HG02623 (cell line): Measurements from ENCODE around the gene TMED10.
A peak's percentile ranks its signal among the peaks of the same experiment; 100 is the strongest.

Experiments
- ATAC-seq: cut with Tn5 transposase; IDR thresholded peaks from one replicate; pipeline ENCODE4 v1.9.1; 2021; ENCODE audit warnings: moderate library complexity; ENCODE audit not compliant: unreplicated experiment

TMED10 gene

DNA sequence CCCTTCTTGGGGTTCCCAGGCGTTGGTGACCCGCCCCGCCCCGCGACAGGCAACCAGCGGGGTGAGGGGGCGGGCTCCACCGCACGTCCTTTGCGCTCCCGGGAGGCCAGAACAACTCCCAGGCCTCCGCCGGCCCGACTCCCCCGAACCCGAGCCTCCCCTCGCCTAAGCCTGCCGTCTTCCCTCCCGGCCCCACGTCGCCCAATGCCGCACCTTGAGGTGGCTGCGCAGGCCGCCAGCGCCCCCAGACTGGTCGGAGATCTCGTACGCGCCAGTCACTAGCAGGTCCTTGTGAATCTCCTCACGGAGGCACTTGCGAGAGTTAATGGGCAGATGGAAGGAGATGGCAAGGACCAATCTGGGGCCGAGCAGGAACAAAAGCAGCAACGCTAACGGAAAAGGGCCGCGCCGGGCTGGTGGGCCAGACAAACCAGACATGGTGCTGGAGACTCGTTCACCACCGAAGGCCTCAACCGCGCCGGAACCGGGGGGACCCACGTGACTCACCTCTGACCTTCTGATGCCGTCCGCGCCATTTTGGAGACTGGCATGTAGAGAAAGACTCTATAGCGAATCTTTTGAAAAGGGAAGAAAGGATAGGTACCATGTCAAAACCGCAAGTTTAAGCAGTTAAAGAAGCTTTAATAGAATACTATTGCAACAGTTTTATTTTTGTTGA, at the start of gene TMED10:
TSS of gene TMED10 (minus strand) at position 471 of the 679 bp plus-strand sequence. CDS start at position 438, 33 bp downstream.
- peak; percentile 60 for ATAC-seq

DNA sequence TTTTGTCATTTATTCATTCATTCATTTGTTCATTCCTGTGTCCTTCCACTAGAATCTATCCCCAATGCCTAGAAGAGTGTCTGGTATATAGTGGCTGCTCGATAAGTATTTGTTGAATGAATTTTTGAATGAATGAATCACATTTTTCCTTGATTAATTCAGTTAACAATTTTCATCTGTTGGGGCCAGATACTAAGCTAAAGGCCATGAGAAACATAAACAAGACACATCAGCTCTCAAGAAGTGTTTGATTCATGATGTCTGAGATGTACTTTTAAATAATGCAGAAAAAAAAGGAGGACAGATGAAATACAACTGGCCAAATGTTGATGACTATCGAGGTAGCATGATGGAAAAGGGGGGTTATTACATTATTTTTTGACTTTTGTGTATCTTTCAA, 48.1 kb upstream of the TMED10 start:
- ATAC-seq = no peak

DNA sequence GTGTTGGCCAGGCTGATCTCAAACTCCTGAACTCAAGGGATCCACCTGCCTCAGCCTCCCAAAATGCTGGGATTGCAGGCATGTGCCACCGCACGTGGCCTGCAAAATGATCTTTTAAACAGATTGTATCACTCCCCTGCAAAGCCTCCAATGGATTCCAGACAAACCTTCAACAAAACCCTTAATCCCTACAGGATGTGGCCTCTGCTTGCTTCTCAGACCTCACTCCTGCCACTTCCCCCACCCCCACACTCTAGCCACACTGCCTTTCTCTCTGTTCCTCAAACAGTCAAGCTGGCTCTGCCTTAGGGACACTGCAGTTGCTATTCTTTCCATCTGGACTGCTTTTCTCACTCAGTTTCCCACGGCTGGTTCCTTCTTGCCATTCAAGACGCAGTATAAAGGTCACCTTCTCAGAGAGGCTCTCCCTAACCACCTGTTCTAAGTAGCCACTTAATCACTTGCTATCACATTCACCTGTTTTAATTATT, 47.3 kb upstream of the TMED10 start:
- ATAC-seq = no peak

DNA sequence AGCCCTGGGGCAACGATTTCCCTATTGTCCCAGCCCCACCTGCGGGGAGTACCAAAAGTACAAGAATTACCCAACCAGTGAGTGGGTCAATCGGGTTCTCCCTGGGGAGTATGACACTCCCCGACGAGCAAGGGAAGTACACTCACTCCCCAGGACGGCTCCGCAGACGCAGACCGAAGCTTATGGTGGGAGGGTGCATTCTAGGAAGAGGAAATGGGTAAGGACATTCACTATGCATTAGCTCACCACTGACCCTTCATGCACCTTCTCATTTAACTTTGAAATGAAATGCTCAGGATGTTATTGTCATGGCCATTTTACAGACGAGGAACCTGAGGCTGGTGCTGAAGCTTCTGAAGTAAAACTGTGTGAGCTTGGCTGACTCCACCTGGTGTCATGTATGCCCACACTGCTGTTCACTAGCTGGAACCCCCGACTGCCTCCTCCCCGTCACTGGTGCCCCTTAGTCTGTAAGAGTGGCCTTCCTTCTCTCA, 45.8 kb upstream of the TMED10 start:
- no peak for ATAC-seq

DNA sequence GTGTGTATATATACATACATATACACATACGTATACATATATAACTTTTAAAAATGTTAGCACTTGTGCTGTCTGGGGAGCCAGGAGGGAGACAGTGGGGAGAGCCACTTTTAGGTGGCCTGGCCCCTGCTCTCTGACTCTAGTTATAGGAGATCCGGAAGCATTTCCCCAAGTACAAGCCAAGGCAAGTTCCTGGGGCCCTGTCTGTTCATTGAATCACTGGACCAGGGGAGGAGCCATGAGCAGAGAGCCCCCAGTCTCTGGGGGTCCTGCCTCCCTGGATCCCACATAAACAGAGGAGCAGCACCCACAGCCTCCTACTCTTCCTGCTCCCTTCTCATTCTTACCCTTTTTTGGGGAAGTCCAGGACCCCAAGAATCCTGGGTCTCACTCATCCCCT, 45.4 kb upstream of the TMED10 start:
- ATAC-seq = no peak

DNA sequence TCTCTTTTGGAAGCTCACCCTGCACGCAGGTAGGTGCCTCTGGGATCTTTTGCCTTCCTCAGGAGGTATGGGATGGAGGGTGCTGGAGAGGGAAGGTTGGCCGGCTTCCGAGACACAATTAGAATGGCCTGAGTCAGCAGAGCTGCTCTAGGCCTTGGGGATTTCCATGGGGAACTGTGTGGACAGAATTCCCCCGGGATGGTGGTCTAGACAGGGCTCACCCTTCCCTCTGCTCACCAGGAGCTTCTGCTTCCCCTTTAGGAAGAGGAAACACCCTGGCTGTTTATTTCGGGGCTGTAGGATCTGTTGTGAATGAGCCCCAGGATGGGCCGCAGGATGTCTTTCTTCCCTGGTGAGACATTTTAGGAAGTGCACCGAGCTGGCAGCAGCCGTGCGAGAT, 43.7 kb upstream of the TMED10 start:
- ATAC-seq = no peak

DNA sequence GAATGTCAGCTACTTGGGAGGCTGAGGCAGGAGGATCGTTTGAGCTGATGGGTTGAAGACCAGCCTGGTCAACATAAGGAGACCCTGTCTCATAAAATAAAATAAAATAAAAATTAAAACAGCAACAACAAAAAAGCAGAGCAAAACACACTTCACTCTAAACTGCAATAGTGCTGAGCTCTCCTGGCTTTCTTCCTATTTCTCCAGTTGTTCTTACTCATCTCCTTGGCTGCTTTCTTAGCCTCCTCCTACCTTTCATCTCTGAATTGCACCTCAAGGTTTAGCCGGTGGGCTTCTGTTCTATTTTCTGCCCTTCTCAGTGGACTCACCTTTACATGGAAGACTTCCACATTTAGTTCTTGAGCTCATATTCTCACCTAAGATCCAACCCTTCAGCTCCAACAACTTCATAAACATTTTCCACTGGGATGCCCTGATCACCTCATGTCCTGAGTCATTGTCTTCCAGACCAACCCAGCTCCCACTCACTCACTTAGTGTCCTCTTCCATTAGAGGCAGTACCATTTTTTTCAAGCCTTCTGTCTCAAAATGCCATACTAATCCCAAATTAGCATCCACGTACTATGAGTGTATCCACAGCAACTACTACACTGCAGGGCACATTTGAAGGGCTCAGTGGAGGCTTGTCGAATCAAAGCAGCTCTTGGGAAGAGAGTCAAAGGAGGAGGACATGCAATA, 41.2 kb upstream of the TMED10 start:
- no peak for ATAC-seq

DNA sequence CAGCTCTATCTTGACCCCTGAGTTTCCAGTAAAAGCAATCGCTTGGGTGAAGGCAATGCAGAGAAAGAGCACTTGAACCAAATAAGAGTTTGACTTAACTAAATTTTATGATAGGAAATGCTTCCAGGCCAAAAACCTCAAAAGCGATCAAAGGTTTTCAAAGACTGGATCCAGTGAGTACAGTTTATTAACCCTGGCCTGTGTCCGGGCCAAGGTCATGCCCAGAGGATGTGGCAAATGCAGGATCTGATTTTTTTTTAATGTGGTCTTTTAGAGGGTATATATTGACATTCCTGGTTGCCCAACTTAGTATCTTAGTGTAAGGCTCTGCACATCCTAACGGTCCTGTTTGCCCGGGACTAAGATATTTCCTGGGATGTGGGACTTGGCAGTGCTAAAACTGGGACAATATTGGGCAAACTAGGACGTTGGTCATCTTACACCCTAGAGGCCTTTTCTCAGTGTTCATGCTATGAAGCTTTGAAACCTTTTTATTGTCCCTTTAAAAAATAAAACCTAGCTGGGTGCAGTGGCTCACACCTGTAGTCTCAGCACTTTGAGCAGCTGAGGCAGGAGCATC, 40.1 kb upstream of the TMED10 start:
- no peak for ATAC-seq

DNA sequence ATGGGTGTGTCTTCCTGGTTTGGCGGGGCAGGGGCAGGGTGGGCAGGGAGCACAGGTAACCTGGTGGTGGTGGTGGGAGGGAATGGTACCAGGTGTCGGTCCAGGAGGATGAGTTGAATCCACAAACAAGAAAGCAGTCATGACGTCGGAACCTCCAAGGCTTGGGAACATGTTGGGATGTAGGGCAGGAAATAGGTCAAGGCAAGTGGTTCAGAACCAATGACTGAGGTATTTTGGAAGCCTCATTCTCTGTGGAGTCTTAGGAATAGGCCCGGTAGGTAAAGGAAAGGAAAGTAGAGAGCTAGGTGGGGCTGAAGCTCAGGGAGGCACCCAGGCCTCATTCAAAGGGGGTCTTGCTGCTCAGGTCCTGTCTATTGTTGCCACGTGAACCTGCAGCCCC, 39.1 kb upstream of the TMED10 start:
- no peak for ATAC-seq

DNA sequence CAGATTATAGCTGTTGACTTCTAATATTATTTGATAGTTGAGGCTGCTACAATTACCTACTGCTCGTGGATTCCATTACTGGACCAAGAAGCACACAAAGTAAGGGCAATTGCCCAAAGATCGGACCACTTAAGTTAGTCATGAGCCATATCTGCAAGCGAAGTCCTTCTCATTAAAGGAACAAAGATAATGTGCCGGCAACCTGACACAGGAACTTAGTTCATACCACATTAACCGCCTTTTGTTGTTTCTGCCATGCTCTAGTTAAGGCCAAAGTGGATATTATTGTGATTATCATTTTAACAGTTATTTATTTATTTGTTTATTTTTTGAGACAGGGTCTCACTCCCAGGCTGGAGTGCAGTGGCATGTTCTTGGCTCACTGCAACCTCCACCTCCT, 38.1 kb upstream of the TMED10 start:
- ATAC-seq = no peak

DNA sequence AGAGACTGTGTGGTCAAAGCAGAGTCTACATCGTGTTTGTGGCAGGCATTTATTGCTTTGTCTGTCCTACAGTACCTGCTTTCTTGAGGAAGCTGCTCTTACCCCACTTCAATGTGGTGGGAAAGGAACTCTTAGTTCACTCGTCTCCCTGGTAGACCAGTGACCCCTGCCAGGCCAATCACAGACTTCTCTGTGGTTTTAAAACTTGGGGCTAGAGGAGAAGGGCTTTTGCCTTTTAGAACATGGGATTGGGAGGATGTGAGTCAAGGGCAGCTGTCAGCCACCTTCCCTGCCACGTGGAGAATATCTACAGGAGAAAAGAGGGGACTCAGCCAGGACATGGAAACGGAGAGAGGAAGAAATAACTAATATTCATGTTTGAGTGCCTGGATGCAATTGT, 36.8 kb upstream of the TMED10 start:
- ATAC-seq = no peak

DNA sequence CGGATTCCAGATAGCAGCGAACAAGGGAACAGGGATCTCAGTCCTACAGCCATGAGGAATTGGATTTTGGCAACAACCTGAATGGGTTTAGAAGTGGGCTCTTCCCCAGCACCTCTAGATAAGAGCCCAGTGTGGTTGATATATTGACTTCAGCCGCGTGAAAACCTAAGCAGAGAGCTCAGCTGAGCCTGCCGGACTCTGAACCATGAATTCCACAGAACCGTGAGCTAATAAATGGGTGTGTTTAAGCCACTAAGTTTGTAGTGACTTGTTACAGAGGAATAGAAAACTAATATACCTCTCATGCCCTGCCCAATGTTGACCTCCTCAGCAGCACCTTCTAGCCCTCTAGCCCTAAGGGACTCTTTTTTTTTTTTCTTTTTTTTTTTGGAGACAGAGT, 32.4 kb upstream of the TMED10 start:
- no peak for ATAC-seq

DNA sequence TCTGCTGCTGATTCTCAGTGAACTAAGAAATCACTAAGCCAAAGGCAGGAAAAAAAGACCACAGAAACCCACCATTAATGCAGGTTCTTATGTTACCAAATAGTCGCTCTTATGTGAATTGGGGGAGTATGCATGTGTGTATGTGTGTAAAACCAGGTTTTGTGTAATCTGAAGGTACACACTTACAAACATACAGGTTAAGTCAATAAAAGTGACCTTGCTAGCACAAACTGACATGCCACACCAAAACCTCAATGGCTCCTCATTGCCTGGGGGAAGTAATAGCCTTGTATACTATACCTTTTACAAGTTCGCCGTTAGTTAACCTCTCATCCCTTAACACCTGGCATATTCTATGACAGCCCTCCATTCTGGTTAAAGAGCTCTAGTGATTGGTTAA, 29.8 kb upstream of the TMED10 start:
- ATAC-seq = no peak

DNA sequence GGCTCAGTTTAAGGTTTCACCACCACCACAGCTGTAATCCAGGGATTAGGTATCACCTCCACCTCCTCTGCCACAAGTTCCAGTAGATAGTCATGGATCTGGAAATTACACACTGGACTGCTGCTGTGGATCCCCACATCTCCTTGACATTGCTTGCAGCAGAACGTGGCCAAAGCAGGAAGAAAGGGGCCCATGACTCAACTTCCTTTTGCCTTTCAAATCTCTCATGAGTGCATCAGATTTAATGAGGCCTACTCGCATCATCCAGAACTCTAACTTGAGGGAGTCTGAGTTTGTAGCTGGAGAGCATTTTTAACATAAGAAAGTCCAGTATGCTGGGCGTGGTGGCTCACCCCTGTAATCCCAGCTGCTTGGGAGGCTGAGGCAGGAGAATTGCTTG, 29.2 kb upstream of the TMED10 start:
- ATAC-seq = no peak

DNA sequence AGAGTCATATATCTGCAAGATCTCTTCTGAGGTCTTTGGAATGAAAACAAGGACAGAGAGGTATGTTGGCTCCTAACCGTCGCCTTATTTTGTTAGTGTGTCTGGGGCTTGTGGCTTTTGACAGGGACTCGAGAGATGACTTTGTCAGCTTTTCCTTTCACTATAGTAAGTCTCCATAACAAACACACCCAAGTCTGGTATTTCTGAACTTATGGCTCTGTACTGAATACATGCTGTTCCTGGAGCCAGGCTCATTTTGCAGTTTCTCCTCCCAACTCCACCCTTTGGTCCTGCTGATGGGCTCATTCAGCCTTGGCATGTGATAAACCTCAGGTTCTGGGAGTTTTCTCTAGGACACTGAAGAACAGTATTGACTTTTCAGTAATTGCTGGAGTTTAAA, 27.7 kb upstream of the TMED10 start:
- no peak for ATAC-seq

DNA sequence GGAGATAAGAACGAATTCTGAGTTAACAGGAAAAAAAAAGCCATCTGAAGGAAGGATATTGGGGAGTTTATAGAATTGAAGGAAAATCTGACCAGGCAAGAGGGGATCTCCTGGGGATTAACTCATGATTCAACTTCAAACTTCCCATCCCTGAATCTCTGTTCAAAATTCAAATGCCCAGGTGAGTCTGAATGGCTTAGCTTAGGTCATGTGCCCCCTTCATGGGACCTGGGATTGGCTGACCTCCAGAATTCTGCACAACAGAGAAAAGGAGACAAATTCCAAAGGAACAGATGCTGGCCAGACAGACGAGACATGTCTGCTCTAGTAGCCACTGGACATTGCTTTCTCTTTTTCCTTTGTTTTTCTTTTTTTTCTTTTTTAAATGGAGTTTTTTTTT, 26.2 kb upstream of the TMED10 start:
- ATAC-seq = no peak

DNA sequence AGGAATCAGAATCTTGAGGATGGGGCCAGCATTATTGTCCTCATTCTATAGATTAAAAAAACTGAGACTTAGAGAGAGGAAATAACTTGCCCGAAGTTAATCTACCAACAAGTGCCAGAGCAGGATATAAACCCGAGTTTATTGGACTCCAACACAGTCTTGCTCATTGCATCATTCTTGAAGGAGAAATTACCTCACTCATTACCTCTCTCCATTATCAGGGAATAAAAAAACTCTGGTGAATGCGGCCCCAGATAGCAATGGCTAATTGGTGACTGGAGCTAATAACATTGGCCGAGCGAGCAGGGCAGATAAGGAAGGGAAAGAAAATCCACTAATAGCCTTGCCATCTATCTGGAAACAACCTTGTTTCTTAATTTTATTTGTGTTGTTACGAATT, 24.7 kb upstream of the TMED10 start:
- ATAC-seq = no peak

DNA sequence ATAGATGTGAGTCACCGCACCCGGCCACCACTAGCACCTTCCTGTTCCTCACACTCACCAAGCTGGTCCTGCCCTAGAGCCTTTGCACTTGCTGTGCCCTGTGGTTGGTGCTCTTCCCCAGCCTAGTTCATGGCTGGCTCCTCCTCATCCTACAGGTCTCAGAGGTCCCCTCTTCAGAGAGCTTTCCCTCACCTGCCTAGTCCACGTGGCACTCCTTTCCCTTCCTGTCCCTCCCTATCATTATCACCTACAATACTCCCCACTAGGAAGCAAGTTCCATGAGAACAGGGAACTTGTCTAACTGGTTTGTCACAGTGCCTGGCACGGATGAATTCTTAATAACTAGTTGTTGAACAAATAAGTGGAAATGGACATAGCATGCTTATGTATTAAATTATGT, 24.0 kb upstream of the TMED10 start:
- no peak for ATAC-seq

DNA sequence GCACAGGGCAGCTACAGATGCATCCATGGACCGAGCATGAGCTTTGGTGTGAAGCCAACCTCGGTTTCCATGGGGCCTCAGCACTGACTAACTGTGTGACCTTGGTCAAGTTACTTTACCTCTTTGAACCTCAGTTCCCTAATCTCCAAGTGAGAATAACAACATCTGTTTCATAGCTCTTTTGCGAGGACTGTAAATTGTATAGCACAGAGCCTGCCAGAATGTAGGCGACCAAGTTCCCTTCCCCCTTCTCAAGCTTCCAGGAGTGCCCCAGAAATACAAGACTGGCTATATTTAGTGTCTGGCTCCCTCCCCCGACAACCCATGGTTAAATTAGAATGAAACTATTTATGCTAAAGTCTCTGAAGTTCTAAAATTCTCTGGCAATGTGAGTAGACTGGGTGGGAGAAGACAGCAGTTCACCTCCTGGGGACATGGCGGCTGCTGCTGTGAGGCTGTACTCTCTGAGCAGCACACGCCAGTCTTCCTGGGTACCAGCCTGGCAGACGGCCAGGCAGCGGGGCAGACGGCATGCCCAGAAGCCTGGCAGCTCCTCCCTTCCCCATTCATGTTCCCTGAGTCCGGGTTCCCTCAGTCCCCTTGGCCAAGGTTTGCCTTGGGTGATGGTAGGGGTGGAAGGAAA, 22.0 kb upstream of the TMED10 start:
- ATAC-seq = no peak

DNA sequence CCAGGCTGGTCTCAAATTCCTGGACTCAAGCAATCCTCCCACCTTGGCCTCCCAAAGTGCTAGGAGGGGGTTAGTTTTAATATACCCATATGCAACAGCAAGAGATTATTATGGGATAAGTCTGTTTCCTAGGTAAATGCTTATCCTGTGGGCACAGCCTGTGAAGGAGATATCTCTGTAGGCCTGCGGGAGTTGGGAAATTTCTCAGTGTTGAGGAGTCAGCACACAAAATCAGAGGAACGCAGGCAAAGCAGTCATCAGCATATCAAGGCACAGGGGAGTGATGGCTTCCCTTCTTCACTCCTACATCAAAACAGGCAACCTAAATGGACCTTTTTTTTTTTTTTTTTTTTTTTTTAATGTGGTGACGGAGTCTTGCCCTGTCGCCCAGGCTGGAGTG, 20.9 kb upstream of the TMED10 start:
- no peak for ATAC-seq

DNA sequence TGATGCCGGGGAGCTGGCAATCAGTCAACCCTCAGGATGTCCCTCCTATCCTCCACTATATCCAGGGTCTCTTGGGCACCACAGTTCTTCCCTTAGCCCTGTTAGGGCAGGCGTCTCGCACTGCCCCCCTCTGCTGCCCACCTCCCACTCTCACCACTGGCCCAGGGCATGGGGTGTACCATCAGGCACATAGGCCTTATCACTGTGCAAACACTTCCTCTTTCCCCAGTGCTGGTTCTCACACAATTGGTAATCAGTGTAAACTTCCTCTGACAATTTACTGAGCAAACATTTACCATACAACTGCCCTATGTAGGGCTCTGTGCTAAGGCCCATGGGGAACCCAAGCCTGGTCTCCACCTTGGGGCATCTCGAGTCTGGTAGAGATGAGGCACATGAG, 20.1 kb upstream of the TMED10 start:
- no peak for ATAC-seq

DNA sequence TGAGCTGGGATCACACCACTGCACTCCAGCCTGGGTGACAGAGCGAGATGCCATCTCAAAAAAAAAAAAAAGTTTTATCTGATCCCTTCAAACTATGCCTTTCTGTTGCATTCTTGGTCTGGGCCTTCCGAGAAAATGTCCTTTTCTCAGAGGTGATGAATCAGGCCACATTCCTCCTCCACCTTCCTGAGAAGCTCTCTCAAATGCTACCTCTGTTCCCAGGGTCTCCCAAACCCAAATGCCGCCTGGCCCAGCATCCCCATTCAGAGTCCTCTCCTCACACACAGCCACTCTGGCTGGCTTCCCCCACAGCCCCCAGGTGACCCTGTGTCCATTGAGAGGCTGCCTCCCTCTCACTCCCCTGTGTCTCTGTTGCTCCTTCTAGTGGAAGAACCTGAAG, 19.7 kb upstream of the TMED10 start:
- no peak for ATAC-seq
